Thyroid gland (tissue), 4 donors: ENCODE results near the gene CD302. TPM values are rescaled to one million over a fixed set of nuclear protein-coding genes. Genes with fewer than 3 reads are reported as not detected.
"Not testable (repeated sequence)": the region's sequence is repeated elsewhere in the genome, so short reads cannot be mapped to it uniquely, and the experiment has no call there.

Experiments used
- DNase-seq, 2 donors: peaks; one replicate each; pipeline ENCODE4 v3.0.0-alpha.2; 2019
- H3K27ac ChIP-seq, 3 donors: fragments of 200-600 bp; sonication (generic); 1 replicate in 2 of 3; 2 replicates in 1 of 3; pipeline ENCODE4 v1.5.1; 2016 to 2019; ENCODE audit warnings: mild to moderate bottlenecking in 1 of 3, moderate library complexity in 1 of 3
- H3K27me3 ChIP-seq: fragments of 200-600 bp; sonication (generic); one replicate; pipeline ENCODE4 v1.5.1; 2019
- H3K36me3 ChIP-seq, 2 donors: fragments of 200-600 bp; sonication (generic); one replicate each; pipeline ENCODE4 v1.5.1; 2016 to 2019
- H3K4me1 ChIP-seq, 2 donors: fragments of 200-600 bp; sonication (generic); one replicate each; pipeline ENCODE4 v1.5.1; 2017 to 2019
- H3K4me3 ChIP-seq, 3 donors: fragments of 200-600 bp; sonication (generic); replicated peaks in 1 of 3; 1 replicate in 2 of 3; 2 replicates in 1 of 3; pipeline ENCODE4 v1.5.1; 2016; ENCODE audit warnings: mild to moderate bottlenecking in 1 of 3
- H3K9me3 ChIP-seq: fragments of 200-600 bp; sonication (generic); one replicate; pipeline ENCODE4 v1.5.1; 2017
- CTCF ChIP-seq, 6 experiments: fragments of 200-600 bp in 3 of 6; fragments of 450-650 bp in 3 of 6; sonication (generic) in 3 of 6; IDR thresholded peaks; one replicate each; pipeline ENCODE4 v1.5.1; 2016 to 2019; ENCODE audit warnings: antibody characterized with exemption in 6 of 6, mild to moderate bottlenecking in 2 of 6, inconsistent platforms in 1 of 6, moderate library complexity in 1 of 6
- POLR2A ChIP-seq, 2 donors: fragments of 450-650 bp; IDR thresholded peaks; one replicate each; pipeline ENCODE4 v1.6.1; 2017; ENCODE audit warnings: antibody characterized with exemption in 2 of 2, mild to moderate bottlenecking in 2 of 2, moderate library complexity in 1 of 2
- WGBS, 2 donors: methylation state at CpG; one replicate each; pipeline ENCODE4 v1.1.5; 2017; 5-methylcytosine and 5-hydroxymethylcytosine counted together
- intact Hi-C: fragments of 100-400 bp; cut with DNase I; formaldehyde crosslinking; loops from one replicate; pipeline ENCODE4 v1.15.1; 2023
- total RNA-seq, 4 donors: library from RNA; depleted of rRNA; stranded (reverse); fragments of >200 nt; gene quantifications; one replicate each; pipeline ENCODE4 v1.2.3, GENCODE V29; 2016

The CD302 gene
- total RNA-seq, 4 donors from 2014 or later, result 64.4 to 122 (median 77.6) TPM

- H3K4me1 ChIP-seq, result no peaks in the 10 kb centered on the region
Measured at GRCh38 chr2:159786938-159787337, 11.1 kb downstream of the CD302 start.

GRCh38 chr2:159785195-159785594, 12.8 kb downstream of the CD302 start:
- Histone ChIP-seq H3K27me3 (no peaks in the 10 kb centered on the region), H3K4me3 (no peak overlapping the region), H3K9me3 (no peaks in the 10 kb centered on the region), H3K27ac (no peak overlapping the region), H3K4me1 (no peaks in the 10 kb centered on the region), H3K36me3 (no peaks in the 10 kb centered on the region)
- TF ChIP-seq POLR2A (IDR thresholded peaks at IDR 0.05) (no peak), CTCF (IDR thresholded peaks at IDR 0.05) (no peak)
- 88 to 90% methylated on average over 3 of the region's 3 CpGs for WGBS, 2 donors
- DNase-seq, result no peak
- intact Hi-C loops, result no loop called here

More at GRCh38 chr2:159786938-159787337, 11.1 kb downstream of the CD302 start:
- H3K27me3 ChIP-seq, result no peaks in the 10 kb centered on the region
- H3K9me3 ChIP-seq, result no peaks in the 10 kb centered on the region
- WGBS, 2 donors, result 62 to 69% methylated on average over 2 of the region's 2 CpGs
- no peak overlapping the region for H3K4me3 ChIP-seq
- no peak for DNase-seq
- no peaks in the 10 kb centered on the region for H3K36me3 ChIP-seq
- TF ChIP-seq CTCF (IDR thresholded peaks at IDR 0.05), result no peak
- TF ChIP-seq POLR2A (IDR thresholded peaks at IDR 0.05), result no peak
- intact Hi-C loops, result no loop called here
- no peak overlapping the region for H3K27ac ChIP-seq

GRCh38 chr2:159784744-159785143, 13.3 kb downstream of the CD302 start:
- intact Hi-C loops, H3K27ac ChIP-seq: not testable (repeated sequence)
- WGBS, 2 donors, result 90 to 91% methylated on average over 6 of the region's 6 CpGs

GRCh38 chr2:159783556-159783955, 14.5 kb downstream of the CD302 start:
- no peak overlapping the region for H3K4me3 ChIP-seq
- H3K4me1 ChIP-seq, result no peaks in the 10 kb centered on the region
- H3K27ac ChIP-seq, result no peak overlapping the region
- H3K9me3 ChIP-seq, result no peaks in the 10 kb centered on the region
- no peaks in the 10 kb centered on the region for H3K27me3 ChIP-seq
- H3K36me3 ChIP-seq, result no peaks in the 10 kb centered on the region
- WGBS, 2 donors, result 74 to 80% methylated on average over 1 of the region's 1 CpG
- TF ChIP-seq CTCF (IDR thresholded peaks at IDR 0.05), result no peak
- no peak for TF ChIP-seq POLR2A (IDR thresholded peaks at IDR 0.05)
- no peak for DNase-seq
- intact Hi-C loops, result no loop called here

More at GRCh38 chr2:159784744-159785143, 13.3 kb downstream of the CD302 start:
- H3K4me1 ChIP-seq, H3K27me3 ChIP-seq, H3K9me3 ChIP-seq, H3K36me3 ChIP-seq, H3K4me3 ChIP-seq, DNase-seq: not testable (repeated sequence)

GRCh38 chr2:159776321-159776720, 21.7 kb downstream of the CD302 start:
- no peak for DNase-seq
- intact Hi-C loops, result no loop called here
- Histone ChIP-seq H3K4me3 (no peak overlapping the region), H3K36me3 (no peaks in the 10 kb centered on the region), H3K9me3 (no peaks in the 10 kb centered on the region), H3K4me1 (no peaks in the 10 kb centered on the region), H3K27ac (no peak overlapping the region), H3K27me3 (no peaks in the 10 kb centered on the region)
- TF ChIP-seq CTCF (IDR thresholded peaks at IDR 0.05) (no peak), POLR2A (IDR thresholded peaks at IDR 0.05) (no peak)
- 84 to 94% methylated on average over 3 of the region's 3 CpGs for WGBS, 2 donors

GRCh38 chr2:159775021-159775420, 23.0 kb downstream of the CD302 start:
- TF ChIP-seq POLR2A (IDR thresholded peaks at IDR 0.05) (no peak), CTCF (IDR thresholded peaks at IDR 0.05) (no peak)
- no peaks in the 10 kb centered on the region for H3K4me1 ChIP-seq
- H3K4me3 ChIP-seq, result no peak overlapping the region
- H3K27me3 ChIP-seq, result no peaks in the 10 kb centered on the region
- intact Hi-C loops, result no loop called here
- 76 to 90% methylated on average over 1 of the region's 1 CpG for WGBS, 2 donors
- no peaks in the 10 kb centered on the region for H3K9me3 ChIP-seq
- no peak for DNase-seq
- H3K27ac ChIP-seq, result no peak overlapping the region
- H3K36me3 ChIP-seq, result no peaks in the 10 kb centered on the region
